Upper lobe of right lung (tissue), 1 donor: ENCODE results near the gene YIF1A. TPM values are rescaled to one million over a fixed set of nuclear protein-coding genes. Genes with fewer than 3 reads are reported as not detected.

Experiments used
- ATAC-seq: fragments of 200-7000 bp; cut with Tn5 transposase; one replicate; pipeline ENCODE4 v1.9.1; 2020; ENCODE audit warnings: mild to moderate bottlenecking, moderate library complexity
- DNase-seq: peaks from one replicate; pipeline ENCODE4 v3.0.0-alpha.2; 2020
- H3K27ac ChIP-seq: fragments of 200-600 bp; one replicate; pipeline ENCODE4 v1.8.0; 2022
- H3K27me3 ChIP-seq: fragments of 200-600 bp; one replicate; pipeline ENCODE4 v1.8.0; 2022; ENCODE audit warnings: mild to moderate bottlenecking
- H3K36me3 ChIP-seq: fragments of 200-600 bp; one replicate; pipeline ENCODE4 v1.8.0; 2022
- H3K4me1 ChIP-seq: fragments of 200-600 bp; one replicate; pipeline ENCODE4 v1.8.0; 2022
- H3K4me3 ChIP-seq: fragments of 200-600 bp; one replicate; pipeline ENCODE4 v1.8.0; 2022; ENCODE audit warnings: mild to moderate bottlenecking
- H3K9me3 ChIP-seq: fragments of 200-600 bp; one replicate; pipeline ENCODE4 v1.8.0; 2022
- intact Hi-C: fragments of 100-400 bp; cut with DNase I; formaldehyde crosslinking; loops from one replicate; pipeline ENCODE4 v1.11.0; 2022
- total RNA-seq: library from RNA; stranded (reverse); fragmentation: NEBNext Ultra II Directional; extraction: Animal tissue kit (Norgen Biotek cat#: 25700); gene quantifications from one replicate; pipeline ENCODE4 v1.2.1, GENCODE V29; 2021
- TF ChIP-seq, protein P1 (sequence below): fragments of 200-600 bp; IDR thresholded peaks from one replicate; pipeline ENCODE4 v1.8.0; 2022; ENCODE audit warnings: antibody characterized with exemption
- donor health status: DM: no; HTN: yes; CAD: no; lungs with severe emphysema.

YIF1A gene
- total RNA-seq, 1 donor from 2014 or later, result 66.9 TPM

DNA sequence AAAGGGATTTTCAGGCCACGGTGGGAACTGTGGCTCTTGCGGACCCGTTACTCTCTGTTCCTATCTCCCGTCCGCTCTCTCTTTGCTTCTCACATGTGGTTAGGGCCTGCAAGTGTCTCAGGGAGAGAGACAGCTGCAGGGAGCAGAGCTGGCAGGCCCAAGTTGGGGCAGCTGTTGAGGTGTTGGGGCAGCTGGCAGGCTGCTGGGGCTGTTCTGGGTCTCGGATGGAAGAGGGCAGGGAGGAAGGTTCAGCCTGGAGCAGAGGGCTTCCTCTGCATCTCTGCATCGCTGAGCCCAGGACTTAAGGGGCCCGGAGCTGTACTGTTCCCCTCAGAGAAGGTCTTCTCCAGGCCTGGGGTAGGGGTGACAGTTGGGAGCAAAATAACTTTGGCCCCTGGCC is 13.5 kb downstream of the YIF1A start:
- TF ChIP-seq, protein P1, sequence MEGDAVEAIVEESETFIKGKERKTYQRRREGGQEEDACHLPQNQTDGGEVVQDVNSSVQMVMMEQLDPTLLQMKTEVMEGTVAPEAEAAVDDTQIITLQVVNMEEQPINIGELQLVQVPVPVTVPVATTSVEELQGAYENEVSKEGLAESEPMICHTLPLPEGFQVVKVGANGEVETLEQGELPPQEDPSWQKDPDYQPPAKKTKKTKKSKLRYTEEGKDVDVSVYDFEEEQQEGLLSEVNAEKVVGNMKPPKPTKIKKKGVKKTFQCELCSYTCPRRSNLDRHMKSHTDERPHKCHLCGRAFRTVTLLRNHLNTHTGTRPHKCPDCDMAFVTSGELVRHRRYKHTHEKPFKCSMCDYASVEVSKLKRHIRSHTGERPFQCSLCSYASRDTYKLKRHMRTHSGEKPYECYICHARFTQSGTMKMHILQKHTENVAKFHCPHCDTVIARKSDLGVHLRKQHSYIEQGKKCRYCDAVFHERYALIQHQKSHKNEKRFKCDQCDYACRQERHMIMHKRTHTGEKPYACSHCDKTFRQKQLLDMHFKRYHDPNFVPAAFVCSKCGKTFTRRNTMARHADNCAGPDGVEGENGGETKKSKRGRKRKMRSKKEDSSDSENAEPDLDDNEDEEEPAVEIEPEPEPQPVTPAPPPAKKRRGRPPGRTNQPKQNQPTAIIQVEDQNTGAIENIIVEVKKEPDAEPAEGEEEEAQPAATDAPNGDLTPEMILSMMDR, result no peak
- intact Hi-C loops, result no loop called here
- Histone ChIP-seq H3K4me3 (no peak overlapping the region), H3K4me1 (peaks cover 8% of the 10 kb centered on the region), H3K27ac (no peak overlapping the region), H3K27me3 (no peaks in the 10 kb centered on the region), H3K36me3 (peaks cover 47% of the 10 kb centered on the region), H3K9me3 (no peaks in the 10 kb centered on the region)
- DNase-seq (no peak), ATAC-seq (no peak)

DNA sequence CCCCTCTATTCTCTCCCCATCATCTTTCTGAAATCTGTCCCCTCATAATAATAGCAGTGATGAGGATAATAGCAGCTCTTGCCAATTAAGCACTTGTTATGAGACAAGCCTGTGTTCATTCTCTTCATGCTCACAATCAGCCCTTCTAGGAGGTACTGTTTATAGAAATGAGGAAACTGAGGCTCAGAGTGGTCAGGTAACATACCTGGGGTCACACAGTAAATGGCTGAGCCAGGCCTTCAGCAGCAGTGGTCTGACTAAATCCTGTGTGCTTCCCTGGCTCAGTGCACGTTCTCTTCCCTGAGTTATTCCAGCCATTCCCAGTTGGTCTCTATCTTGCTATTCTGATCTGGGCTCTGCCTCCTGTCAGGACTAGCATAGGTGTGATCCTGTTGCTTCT is 14.7 kb downstream of the YIF1A start:
- TF ChIP-seq, protein P1, result no peak
- ATAC-seq, result no peak
- no peak for DNase-seq
- intact Hi-C loops, result no loop called here
- Histone ChIP-seq H3K9me3 (no peaks in the 10 kb centered on the region), H3K4me3 (no peak overlapping the region), H3K36me3 (peaks cover 47% of the 10 kb centered on the region), H3K27me3 (no peaks in the 10 kb centered on the region), H3K27ac (no peak overlapping the region), H3K4me1 (peaks cover 19% of the 10 kb centered on the region)

DNA sequence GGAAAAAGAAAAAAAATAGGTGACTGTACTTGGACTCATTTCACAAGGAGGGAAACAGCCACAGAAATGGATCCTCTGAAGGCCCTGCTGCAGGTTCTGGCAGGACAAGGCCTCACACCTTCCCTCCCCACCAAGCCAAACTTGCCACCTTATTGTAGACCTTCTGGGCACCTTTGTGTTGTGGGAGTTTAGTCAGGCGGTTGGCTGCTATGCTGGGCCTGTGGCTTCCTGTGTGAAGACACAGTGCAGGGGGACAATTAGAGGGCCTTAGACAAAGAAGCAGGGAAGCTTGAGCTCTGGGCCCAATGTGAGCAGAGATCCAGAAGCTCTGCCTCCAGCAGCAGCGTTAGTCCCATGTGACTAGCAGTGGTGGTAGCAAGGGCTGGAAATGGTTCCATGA is 16.3 kb downstream of the YIF1A start:
- intact Hi-C loops, result no loop called here
- TF ChIP-seq, protein P1, result no peak
- no peak for DNase-seq

DNA sequence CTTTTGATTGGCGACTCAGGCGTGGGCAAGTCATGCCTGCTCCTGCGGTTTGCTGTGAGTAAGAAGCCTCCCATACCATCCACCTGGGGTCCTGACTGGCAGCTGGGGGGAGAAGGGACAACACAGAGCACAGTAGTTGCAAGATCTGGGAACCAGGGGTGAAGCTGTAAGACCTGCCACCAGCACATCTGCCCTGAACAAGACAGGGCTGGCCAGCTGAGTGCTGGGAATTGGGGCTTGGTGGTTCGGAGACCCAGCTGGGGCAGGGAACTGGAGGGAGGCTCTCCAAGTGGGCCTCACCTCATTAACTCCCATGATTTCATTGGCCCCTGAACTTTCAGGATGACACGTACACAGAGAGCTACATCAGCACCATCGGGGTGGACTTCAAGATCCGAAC is 17.1 kb downstream of the YIF1A start:
- H3K27ac ChIP-seq, result no peak overlapping the region
- ATAC-seq, result no peak
- no peak overlapping the region for H3K4me3 ChIP-seq
- H3K4me1 ChIP-seq, result peaks cover 16% of the 10 kb centered on the region
- no peaks in the 10 kb centered on the region for H3K27me3 ChIP-seq
- TF ChIP-seq, protein P1, result no peak
- H3K36me3 ChIP-seq, result peaks cover 47% of the 10 kb centered on the region
- intact Hi-C loops, result no loop called here
- H3K9me3 ChIP-seq, result no peaks in the 10 kb centered on the region
- no peak for DNase-seq

More for the DNA sequence above, 16.3 kb downstream of the YIF1A start:
- Histone ChIP-seq H3K4me1 (peaks cover 18% of the 10 kb centered on the region), H3K36me3 (peaks cover 47% of the 10 kb centered on the region), H3K27ac (no peak overlapping the region), H3K4me3 (no peak overlapping the region), H3K9me3 (no peaks in the 10 kb centered on the region), H3K27me3 (no peaks in the 10 kb centered on the region)
- ATAC-seq, result no peak

DNA sequence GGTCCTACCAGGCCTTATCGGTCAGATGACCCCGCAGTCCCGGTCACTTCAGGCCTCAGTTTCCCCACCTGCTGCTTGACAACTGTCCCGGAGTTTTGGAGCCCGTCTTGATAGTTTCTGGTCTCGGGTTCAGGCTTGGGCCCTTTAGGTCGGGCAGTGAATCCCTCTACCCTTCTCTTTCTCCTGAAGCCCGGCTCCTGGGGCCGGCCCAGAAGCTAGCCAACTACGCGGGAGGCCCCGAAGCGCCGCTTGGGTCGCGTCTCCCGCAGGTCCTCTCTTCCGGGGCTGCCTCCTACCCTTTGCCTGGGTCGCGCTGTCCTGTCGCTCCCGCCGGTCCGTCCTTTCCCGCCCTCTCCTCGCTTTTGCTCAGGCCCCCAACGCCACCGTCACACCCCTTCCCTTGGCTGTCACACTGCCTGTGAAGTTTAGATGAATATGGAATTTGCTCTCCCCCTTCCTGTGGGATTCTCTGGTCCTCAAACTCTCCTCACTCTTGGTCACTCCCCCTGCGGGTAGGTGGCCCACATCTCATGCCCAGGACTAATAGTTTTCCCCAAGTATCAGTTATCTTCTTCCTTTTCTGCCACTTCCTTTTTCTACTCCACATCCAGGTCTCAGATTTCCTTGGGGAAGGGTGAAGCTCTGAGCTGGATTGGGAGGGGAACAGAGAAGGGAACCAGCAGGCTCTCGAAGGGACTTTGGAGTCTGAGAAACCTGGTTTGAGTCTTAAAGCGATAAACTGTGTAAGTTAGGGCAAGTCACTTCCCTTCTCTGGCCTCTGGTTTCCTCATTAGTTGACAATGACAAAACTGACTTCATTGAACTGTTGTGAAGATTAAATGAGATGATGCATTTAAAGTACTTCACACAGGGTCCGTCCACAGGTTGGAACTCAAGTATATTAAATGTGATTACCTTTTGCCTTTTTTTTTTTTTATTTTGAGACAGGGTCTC is 19.7 kb downstream of the YIF1A start:
- DNase-seq, result peak; percentile 73

More for the DNA sequence above, 19.7 kb downstream of the YIF1A start:
- Histone ChIP-seq H3K36me3 (peaks cover 27% of the 10 kb centered on the region), H3K27me3 (no peaks in the 10 kb centered on the region), H3K4me1 (peaks cover 16% of the 10 kb centered on the region), H3K4me3 (peak overlapping the region; percentile 99), H3K9me3 (no peaks in the 10 kb centered on the region), H3K27ac (peak overlapping the region; percentile 90)
- ATAC-seq, result no peak
- TF ChIP-seq, protein P1, result peak; percentile 7
- intact Hi-C loops, result no loop called here
